ENCODE results near the gene ALG6. TPM values are rescaled to one million over a fixed set of nuclear protein-coding genes. Genes with fewer than 3 reads are reported as not detected.

ALG6 gene
- total RNA-seq, 4 donors from 2014 or later: 5.7 to 21.8 (median 10.5) TPM

- TF ChIP-seq CTCF (IDR thresholded peaks at IDR 0.05; ENCODE audit: low read depth): no peak
Measured at GRCh38 chr1:63418101-63418500, 50.7 kb downstream of the ALG6 start.

- no peak for TF ChIP-seq CTCF (IDR thresholded peaks at IDR 0.05; ENCODE audit: low read depth)
Measured at GRCh38 chr1:63423649-63424048, 56.2 kb downstream of the ALG6 start.

- no peak for TF ChIP-seq CTCF (IDR thresholded peaks at IDR 0.05; ENCODE audit: low read depth)
Measured at GRCh38 chr1:63428815-63429214, 61.4 kb downstream of the ALG6 start.

GRCh38 chr1:63429281-63429680 lies 61.9 kb downstream of the ALG6 start:
- no peak for TF ChIP-seq CTCF (IDR thresholded peaks at IDR 0.05; ENCODE audit: low read depth)

GRCh38 chr1:63435161-63435560 lies 67.7 kb downstream of the ALG6 start:
- no peak for TF ChIP-seq CTCF (IDR thresholded peaks at IDR 0.05; ENCODE audit: low read depth)

- no peak for TF ChIP-seq CTCF (IDR thresholded peaks at IDR 0.05; ENCODE audit: low read depth)
Measured at GRCh38 chr1:63442141-63442475, 74.7 kb downstream of the ALG6 start.

- no peak for TF ChIP-seq CTCF (IDR thresholded peaks at IDR 0.05; ENCODE audit: low read depth)
Measured at GRCh38 chr1:63448731-63449246, 81.4 kb downstream of the ALG6 start.

Data from subcutaneous adipose tissue (tissue), 4 donors.